A673 (cell line): ENCODE measurements around the gene ZBTB44.

Experiments
- EZH2 ChIP-seq: fragments of 200-600 bp; sonication (generic); IDR thresholded peaks from 2 replicates; pipeline ENCODE4 v1.6.1; 2017; ENCODE audit warnings: borderline replicate concordance, low read depth, mild to moderate bottlenecking, mixed read lengths, antibody characterized with exemption, low read length; ENCODE audit not compliant: poor library complexity, severe bottlenecking
- TF ChIP-seq, protein P1 (sequence below): fragments of 300-800, 200-600 bp; sonication (generic); conservative IDR thresholded peaks from 2 replicates; pipeline ENCODE4 v1.5.1; 2017; ENCODE audit warnings: low read depth, mild to moderate bottlenecking, antibody characterized with exemption, low read length, moderate library complexity, mixed read lengths

DNA sequence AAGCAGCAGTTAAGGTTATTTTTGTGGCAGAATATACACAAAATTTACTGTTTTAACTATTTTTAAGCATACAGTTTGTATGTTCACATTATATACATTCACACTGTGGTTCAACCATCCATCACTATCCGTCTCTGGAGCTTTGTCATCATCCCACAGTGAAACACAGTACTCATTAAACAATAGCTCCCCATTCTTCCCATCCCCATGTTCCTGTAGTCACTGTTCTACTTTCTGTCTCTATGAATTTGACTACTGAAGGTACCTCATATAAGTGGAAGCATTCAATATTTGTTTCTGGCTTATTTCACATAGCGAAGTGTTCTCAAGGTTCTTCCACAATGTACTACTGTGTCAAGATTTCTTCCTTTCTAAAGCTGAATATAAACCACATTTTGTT lies 32.6 kb downstream of the ZBTB44 start:
- TF ChIP-seq, protein P1, sequence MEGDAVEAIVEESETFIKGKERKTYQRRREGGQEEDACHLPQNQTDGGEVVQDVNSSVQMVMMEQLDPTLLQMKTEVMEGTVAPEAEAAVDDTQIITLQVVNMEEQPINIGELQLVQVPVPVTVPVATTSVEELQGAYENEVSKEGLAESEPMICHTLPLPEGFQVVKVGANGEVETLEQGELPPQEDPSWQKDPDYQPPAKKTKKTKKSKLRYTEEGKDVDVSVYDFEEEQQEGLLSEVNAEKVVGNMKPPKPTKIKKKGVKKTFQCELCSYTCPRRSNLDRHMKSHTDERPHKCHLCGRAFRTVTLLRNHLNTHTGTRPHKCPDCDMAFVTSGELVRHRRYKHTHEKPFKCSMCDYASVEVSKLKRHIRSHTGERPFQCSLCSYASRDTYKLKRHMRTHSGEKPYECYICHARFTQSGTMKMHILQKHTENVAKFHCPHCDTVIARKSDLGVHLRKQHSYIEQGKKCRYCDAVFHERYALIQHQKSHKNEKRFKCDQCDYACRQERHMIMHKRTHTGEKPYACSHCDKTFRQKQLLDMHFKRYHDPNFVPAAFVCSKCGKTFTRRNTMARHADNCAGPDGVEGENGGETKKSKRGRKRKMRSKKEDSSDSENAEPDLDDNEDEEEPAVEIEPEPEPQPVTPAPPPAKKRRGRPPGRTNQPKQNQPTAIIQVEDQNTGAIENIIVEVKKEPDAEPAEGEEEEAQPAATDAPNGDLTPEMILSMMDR, result no peak
- no peak for TF ChIP-seq EZH2
